Limb (tissue), 2 donors: ENCODE measurements around the gene CCDC86.

ENCODE experiments used
- DNase-seq, 2 donors: peaks; one replicate each; pipeline ENCODE4 v3.0.0-alpha.2; 2016; ENCODE audit errors: extremely low spot score in 2 of 2

Gene CCDC86

GRCh38 chr11:60867871-60868681, 26.2 kb downstream of the CCDC86 start:
- DNase-seq, result no peak

- no peak for DNase-seq
Observed at GRCh38 chr11:60868682-60869450, 27.0 kb downstream of the CCDC86 start.

- DNase-seq, result no peak
Observed at GRCh38 chr11:60869451-60869825, 27.5 kb downstream of the CCDC86 start.

- DNase-seq, result no peak
Observed at GRCh38 chr11:60870276-60870675, 28.4 kb downstream of the CCDC86 start.

GRCh38 chr11:60870733-60871377, 28.9 kb downstream of the CCDC86 start:
- no peak for DNase-seq

- DNase-seq, result no peak
Observed at GRCh38 chr11:60871378-60872061, 29.6 kb downstream of the CCDC86 start.

- DNase-seq, result no peak
Observed at GRCh38 chr11:60872124-60872960, 30.4 kb downstream of the CCDC86 start.

GRCh38 chr11:60872961-60873524, 31.1 kb downstream of the CCDC86 start:
- DNase-seq, result no peak

- no peak for DNase-seq
Observed at GRCh38 chr11:60873533-60873932, 31.6 kb downstream of the CCDC86 start.

- no peak for DNase-seq
Observed at GRCh38 chr11:60874421-60875365, 32.8 kb downstream of the CCDC86 start.

- DNase-seq, result no peak
Observed at GRCh38 chr11:60875366-60876167, 33.7 kb downstream of the CCDC86 start.

GRCh38 chr11:60876168-60876485, 34.2 kb downstream of the CCDC86 start:
- DNase-seq, result no peak

- DNase-seq, result peak in 1 of 2 donors; percentile 24
Observed at GRCh38 chr11:60878245-60879101, 36.6 kb downstream of the CCDC86 start.

GRCh38 chr11:60879104-60879503, 37.2 kb downstream of the CCDC86 start:
- no peak for DNase-seq

- no peak for DNase-seq
Observed at GRCh38 chr11:60879971-60880588, 38.2 kb downstream of the CCDC86 start.

- DNase-seq, result no peak
Observed at GRCh38 chr11:60880643-60881282, 38.9 kb downstream of the CCDC86 start.

- DNase-seq, result no peak
Observed at GRCh38 chr11:60887556-60887955, 45.6 kb downstream of the CCDC86 start.
